OCI-LY1 (cell line): ENCODE data around the gene RABGAP1.

ENCODE experiments used
- EZH2 ChIP-seq: fragments of 200-600 bp; sonication (generic), shearing (Covaris generic); IDR thresholded peaks from 2 replicates; pipeline ENCODE4 v1.8.0; 2017; ENCODE audit warnings: borderline replicate concordance, mixed run types, mild to moderate bottlenecking, antibody characterized with exemption, low read length, moderate library complexity, mixed read lengths
- TF ChIP-seq, protein P1 (sequence below): fragments of 200-600 bp; sonication (generic), shearing (Covaris generic); IDR thresholded peaks from 2 replicates; pipeline ENCODE4 v1.5.1; 2017; ENCODE audit warnings: mild to moderate bottlenecking, antibody characterized with exemption, low read length, moderate library complexity, mixed read lengths

DNA sequence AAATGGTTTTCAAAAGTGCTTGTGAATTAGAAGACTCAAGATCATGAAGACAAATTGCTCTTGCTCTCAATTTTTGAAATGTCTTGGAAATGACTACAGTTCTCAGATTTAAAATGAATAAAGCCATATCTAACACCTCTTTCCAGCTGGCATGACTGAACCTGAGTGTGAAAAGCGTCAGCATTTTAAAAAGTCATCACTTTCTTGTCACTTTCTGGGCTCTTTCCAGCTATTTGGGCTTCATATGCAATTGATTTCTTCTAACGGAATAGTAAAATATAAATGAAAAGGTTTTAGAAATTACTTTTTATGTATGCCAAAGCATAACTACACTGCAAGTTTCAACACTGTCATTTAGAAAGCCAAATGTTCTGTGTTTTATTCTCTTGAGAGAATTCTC, 95.0 kb downstream of the RABGAP1 start:
- TF ChIP-seq, protein P1, sequence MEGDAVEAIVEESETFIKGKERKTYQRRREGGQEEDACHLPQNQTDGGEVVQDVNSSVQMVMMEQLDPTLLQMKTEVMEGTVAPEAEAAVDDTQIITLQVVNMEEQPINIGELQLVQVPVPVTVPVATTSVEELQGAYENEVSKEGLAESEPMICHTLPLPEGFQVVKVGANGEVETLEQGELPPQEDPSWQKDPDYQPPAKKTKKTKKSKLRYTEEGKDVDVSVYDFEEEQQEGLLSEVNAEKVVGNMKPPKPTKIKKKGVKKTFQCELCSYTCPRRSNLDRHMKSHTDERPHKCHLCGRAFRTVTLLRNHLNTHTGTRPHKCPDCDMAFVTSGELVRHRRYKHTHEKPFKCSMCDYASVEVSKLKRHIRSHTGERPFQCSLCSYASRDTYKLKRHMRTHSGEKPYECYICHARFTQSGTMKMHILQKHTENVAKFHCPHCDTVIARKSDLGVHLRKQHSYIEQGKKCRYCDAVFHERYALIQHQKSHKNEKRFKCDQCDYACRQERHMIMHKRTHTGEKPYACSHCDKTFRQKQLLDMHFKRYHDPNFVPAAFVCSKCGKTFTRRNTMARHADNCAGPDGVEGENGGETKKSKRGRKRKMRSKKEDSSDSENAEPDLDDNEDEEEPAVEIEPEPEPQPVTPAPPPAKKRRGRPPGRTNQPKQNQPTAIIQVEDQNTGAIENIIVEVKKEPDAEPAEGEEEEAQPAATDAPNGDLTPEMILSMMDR = no peak
- no peak for TF ChIP-seq EZH2
